ENCODE data around the gene CNTNAP5.

DNA sequence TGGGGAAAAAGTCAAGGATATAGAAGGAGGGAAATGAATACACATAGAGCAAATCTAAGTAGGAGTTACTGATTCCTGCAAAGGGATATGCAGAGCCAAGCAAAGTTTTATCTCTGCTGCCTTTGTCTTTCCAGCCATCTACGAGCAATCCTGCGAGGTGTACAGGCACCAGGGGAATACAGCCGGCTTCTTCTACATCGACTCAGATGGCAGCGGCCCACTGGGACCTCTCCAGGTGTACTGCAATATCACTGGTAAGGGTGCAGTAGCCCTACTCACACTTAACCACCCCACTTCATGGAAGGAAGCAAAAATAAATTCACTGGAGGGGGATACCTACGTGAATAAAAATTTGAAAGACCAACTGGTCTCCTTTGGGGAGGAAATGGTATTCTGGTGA, 584.6 kb downstream of the CNTNAP5 start:
- TF ChIP-seq POLR2AphosphoS5 (IDR thresholded peaks at IDR 0.05; ENCODE audit: borderline replicate concordance, low read depth, low read length) (no peak), EZH2 (IDR thresholded peaks at IDR 0.05) (no peak)
